IMR-90 (cell line): ENCODE results near the gene CAMTA2. TPM values are rescaled to one million over a fixed set of nuclear protein-coding genes. Genes with fewer than 3 reads are reported as not detected.

ENCODE experiments used
- ATAC-seq: fragments of 200-7000 bp; cut with Tn5 transposase; 2 replicates; pipeline ENCODE4 v1.9.1; 2020; ENCODE audit warnings: low read depth, mild to moderate bottlenecking, moderate library complexity
- BruUV-seq: library from RNA; stranded (reverse); fragments of 400-500 nt; replicated peaks from 2 replicates; lab custom pipeline; 2021; lab: Mats Ljungman, UMichigan
- CTCF ChIA-PET: fragments of 300-600 bp; formaldehyde crosslinking; extraction: SDS; loops from one replicate; lab custom pipeline; 2021; ENCODE audit warnings: antibody characterized with exemption; lab: Yijun Ruan, JAX
- POLR2A ChIA-PET: fragments of 300-600 bp; sonication (Branson Sonifier 250); formaldehyde crosslinking; loops from one replicate; lab custom pipeline; 2022; ENCODE audit warnings: antibody characterized with exemption; ENCODE audit not compliant: unreplicated experiment; lab: Charles Lee
- DNase-seq: peaks from one replicate; pipeline ENCODE4 v3.0.0; 2013
- H2AFZ ChIP-seq: replicated peaks from 2 replicates; pipeline ENCODE3; 2013; ENCODE audit warnings: low read length, mild to moderate bottlenecking; ENCODE audit not compliant: poor library complexity
- H2AK5ac ChIP-seq: 2 replicates; pipeline ENCODE4 v1.6.1; 2013; ENCODE audit warnings: low read depth, low read length, inconsistent platforms
- H2AK9ac ChIP-seq: replicated peaks from 2 replicates; pipeline ENCODE3; 2013; ENCODE audit warnings: mild to moderate bottlenecking, low read depth, low read length, moderate library complexity; ENCODE audit not compliant: poor library complexity
- H2BK120ac ChIP-seq: 2 replicates; pipeline ENCODE4 v1.6.1; 2013; ENCODE audit warnings: low read depth, low read length, inconsistent platforms
- H2BK15ac ChIP-seq: 3 replicates; pipeline ENCODE4 v1.6.1; 2013; ENCODE audit warnings: low read depth, low read length, inconsistent platforms
- H2BK20ac ChIP-seq: 2 replicates; pipeline ENCODE4 v1.6.1; 2013; ENCODE audit warnings: low read depth, mild to moderate bottlenecking, inconsistent platforms, low read length, moderate library complexity
- H2BK5ac ChIP-seq: 2 replicates; pipeline ENCODE4 v1.6.1; 2013; ENCODE audit warnings: mild to moderate bottlenecking, low read depth, low read length, inconsistent platforms; ENCODE audit not compliant: poor library complexity, severe bottlenecking
- H3K14ac ChIP-seq: replicated peaks from 2 replicates; pipeline ENCODE4 v1.6.1; 2013; ENCODE audit warnings: low read depth, low read length, inconsistent platforms
- H3K18ac ChIP-seq: 2 replicates; pipeline ENCODE4 v1.6.1; 2013; ENCODE audit warnings: low read depth, low read length, control low read depth
- H3K23ac ChIP-seq: 2 replicates; pipeline ENCODE4 v1.6.1; 2013; ENCODE audit warnings: low read depth, low read length, inconsistent platforms
- H3K27ac ChIP-seq: 2 replicates; pipeline ENCODE4 v1.5.1; 2013; ENCODE audit warnings: mild to moderate bottlenecking, control low read depth, low read length; ENCODE audit not compliant: insufficient read depth
- H3K27me3 ChIP-seq: 2 replicates; pipeline ENCODE4 v1.6.1; 2013; ENCODE audit warnings: low read length; ENCODE audit not compliant: control insufficient read depth, insufficient read depth
- H3K36me3 ChIP-seq: 2 replicates; pipeline ENCODE4 v1.6.1; 2013; ENCODE audit warnings: low read length, mixed read lengths; ENCODE audit not compliant: control insufficient read depth, insufficient read depth
- H3K4ac ChIP-seq: 2 replicates; pipeline ENCODE4 v1.6.1; 2013; ENCODE audit warnings: low read depth, low read length, inconsistent platforms
- H3K4me1 ChIP-seq: 2 replicates; pipeline ENCODE4 v1.6.1; 2013; ENCODE audit warnings: low read length, mixed read lengths; ENCODE audit not compliant: control insufficient read depth, insufficient read depth
- H3K4me2 ChIP-seq: 2 replicates; pipeline ENCODE4 v1.6.1; 2013; ENCODE audit warnings: low read depth, mild to moderate bottlenecking, control low read depth, low read length, moderate library complexity
- H3K4me3 ChIP-seq: 2 replicates; pipeline ENCODE4 v1.5.1; 2013; ENCODE audit warnings: low read depth, mild to moderate bottlenecking, control low read depth, low read length, moderate library complexity; ENCODE audit not compliant: insufficient read depth
- H3K56ac ChIP-seq: 2 replicates; pipeline ENCODE4 v1.6.1; 2013; ENCODE audit warnings: low read length, inconsistent platforms; ENCODE audit not compliant: insufficient read depth; ENCODE audit errors: extremely low read depth
- H3K79me1 ChIP-seq, 2 experiments: 2 replicates each; pipeline ENCODE4 v1.6.1; 2013; ENCODE audit warnings: low read length in 2 of 2, inconsistent platforms in 1 of 2, low read depth in 1 of 2
- H3K9ac ChIP-seq: 2 replicates; pipeline ENCODE4 v1.6.1; 2013; ENCODE audit warnings: low read depth, low read length, control low read depth
- H3K9me1 ChIP-seq: 2 replicates; pipeline ENCODE4 v1.6.1; 2013; ENCODE audit warnings: low read length, inconsistent platforms; ENCODE audit not compliant: insufficient read depth
- H3K9me3 ChIP-seq: 2 replicates; pipeline ENCODE4 v1.6.1; 2013; ENCODE audit warnings: low read length; ENCODE audit not compliant: control insufficient read depth, insufficient read depth
- H4K20me1 ChIP-seq: 2 replicates; pipeline ENCODE4 v1.6.1; 2013; ENCODE audit warnings: low read length, inconsistent platforms; ENCODE audit not compliant: insufficient read depth
- H4K5ac ChIP-seq: 2 replicates; pipeline ENCODE4 v1.6.1; 2013; ENCODE audit warnings: mild to moderate bottlenecking, low read depth, low read length, control low read depth
- H4K8ac ChIP-seq, 2 experiments: 2 replicates each; pipeline ENCODE4 v1.6.1; 2013; ENCODE audit warnings: low read depth in 2 of 2, low read length in 2 of 2, control low read depth in 1 of 2, inconsistent platforms in 1 of 2
- H4K91ac ChIP-seq: 2 replicates; pipeline ENCODE4 v1.6.1; 2013; ENCODE audit warnings: low read depth, low read length, inconsistent platforms; ENCODE audit not compliant: insufficient read depth
- BHLHE40 ChIP-seq: fragments of 150-350 bp; IDR thresholded peaks from 2 replicates; pipeline ENCODE4 v1.6.1; 2016; ENCODE audit warnings: mild to moderate bottlenecking, low read depth, low read length
- CEBPB ChIP-seq: IDR thresholded peaks from 2 replicates; pipeline ENCODE4 v1.6.1; 2012; ENCODE audit warnings: low read depth, low read length, improper control_type of control experiment
- CHD1 ChIP-seq: IDR thresholded peaks from 2 replicates; pipeline ENCODE4 v1.6.1; 2012; ENCODE audit warnings: low read depth, low read length, improper control_type of control experiment
- ELK1 ChIP-seq: fragments of 150-350 bp; IDR thresholded peaks from 2 replicates; pipeline ENCODE4 v1.6.1; 2016; ENCODE audit warnings: low read depth, mild to moderate bottlenecking, low read length, moderate library complexity, borderline replicate concordance
- FOS ChIP-seq: fragments of 150-350 bp; IDR thresholded peaks from 2 replicates; pipeline ENCODE4 v1.6.1; 2016; ENCODE audit warnings: low read depth, low read length
- MAFK ChIP-seq: IDR thresholded peaks from 2 replicates; pipeline ENCODE4 v1.6.1; 2012; ENCODE audit warnings: low read depth, low read length, improper control_type of control experiment
- MAZ ChIP-seq: IDR thresholded peaks from 2 replicates; pipeline ENCODE4 v1.6.1; 2012; ENCODE audit warnings: low read depth, mild to moderate bottlenecking, low read length, improper control_type of control experiment, moderate library complexity, borderline replicate concordance
- MXI1 ChIP-seq: IDR thresholded peaks from 2 replicates; pipeline ENCODE4 v1.6.1; 2012; ENCODE audit warnings: low read depth, mild to moderate bottlenecking, low read length, moderate library complexity, borderline replicate concordance
- NFE2L2 ChIP-seq: fragments of 150-350 bp; IDR thresholded peaks from 2 replicates; pipeline ENCODE4 v1.6.1; 2016; ENCODE audit warnings: low read depth, mild to moderate bottlenecking, low read length
- POLR2A ChIP-seq: IDR thresholded peaks from 2 replicates; pipeline ENCODE4 v1.6.1; 2012; ENCODE audit warnings: mild to moderate bottlenecking, low read depth, low read length
- RCOR1 ChIP-seq: IDR thresholded peaks from 2 replicates; pipeline ENCODE4 v1.6.1; 2012; ENCODE audit warnings: mild to moderate bottlenecking, low read length, improper control_type of control experiment; ENCODE audit not compliant: insufficient replicate concordance
- RFX5 ChIP-seq: IDR thresholded peaks from 2 replicates; pipeline ENCODE4 v1.8.0; 2012; ENCODE audit warnings: low read depth, mild to moderate bottlenecking, low read length, moderate library complexity
- SMC3 ChIP-seq: fragments of 150-350 bp; IDR thresholded peaks from 2 replicates; pipeline ENCODE4 v1.6.1; 2016; ENCODE audit warnings: low read depth, mild to moderate bottlenecking, antibody characterized with exemption, low read length, moderate library complexity
- USF2 ChIP-seq: fragments of 150-350 bp; IDR thresholded peaks from 2 replicates; pipeline ENCODE4 v1.6.1; 2017; ENCODE audit warnings: mild to moderate bottlenecking, antibody characterized with exemption, low read length, low read depth
- WGBS, 2 experiments: methylation state at CpG; one replicate each; pipeline versions ENCODE4 v1.1.5 to v1.1.7; 2013; ENCODE audit warnings: missing lambda C conversion rate in 2 of 2; ENCODE audit not compliant: insufficient read length in 1 of 2; ENCODE audit errors: extremely low coverage in 2 of 2; 5-methylcytosine and 5-hydroxymethylcytosine counted together
- dilution Hi-C: fragments of 300-500 bp; cut with HindIII; formaldehyde crosslinking; loops from one replicate; pipeline ENCODE4 v1.14.3; 2018; ENCODE audit warnings: low sequenced_read_pairs; ENCODE audit not compliant: unreplicated experiment
- in situ Hi-C: fragments of 300-500 bp; cut with MboI; formaldehyde crosslinking; loops from 3 replicates; pipeline ENCODE4 v1.14.3; 2019; ENCODE audit warnings: low sequenced_read_pairs, inconsistent platforms, mixed read lengths
- intact Hi-C: fragments of 100-400 bp; cut with micrococcal nuclease; formaldehyde crosslinking; loops from 2 replicates; pipeline ENCODE4 v1.10.0; 2022
- polyA plus RNA-seq, 3 experiments: library from polyadenylated mRNA; depleted of rRNA; stranded (reverse); fragments of >200 nt; gene quantifications; 2 replicates each; pipeline ENCODE4 v1.2.3, GENCODE V29; 2012; ENCODE audit warnings: low replicate concordance in 1 of 3
- total RNA-seq: library from RNA; depleted of rRNA; stranded (reverse); fragments of >200 nt; gene quantifications from 2 replicates; pipeline ENCODE4 v1.2.3, GENCODE V29; 2012

Gene CAMTA2
- total and polyA plus RNA-seq, 2 of the 4 experiments (the other 2 are of a cell fraction), result 1.4 to 54.7 TPM

- H4K91ac ChIP-seq, result peak within 1 kb of the TSS; percentile 99
- H3K27ac ChIP-seq, result peak within 1 kb of the TSS; percentile 87
- H3K56ac ChIP-seq, result peak within 1 kb of the TSS; percentile 99
- H2BK15ac ChIP-seq, result peak within 1 kb of the TSS; percentile 67; the same call in 2 of the 3 replicates
- peaks cover 20 to 69% of the 10 kb centered on the region in 2 experiments for H3K79me1 ChIP-seq
- H4K5ac ChIP-seq, result peak within 1 kb of the TSS; percentile 80
- H2BK5ac ChIP-seq, result peak within 1 kb of the TSS; percentile 94
- H2AK9ac ChIP-seq, result peak within 1 kb of the TSS; percentile 100
- peaks cover 19% of the 10 kb centered on the region for H3K36me3 ChIP-seq
- H3K23ac ChIP-seq, result peak within 1 kb of the TSS; percentile 89
- H3K27me3 ChIP-seq, result no peaks in the 10 kb centered on the region
- intact Hi-C loops (loop anchor here (1.0 to 5.0 kb wide), 2 partner anchors 20 to 61 kb away; partner anchors contain the start of gene PFN1), in situ Hi-C loops (no loop called here), dilution Hi-C loops (no loop called here)
- peaks cover 14% of the 10 kb centered on the region for H3K4me1 ChIP-seq
- peak within 1 kb of the TSS; percentile 91 for H2AFZ ChIP-seq
- H3K14ac ChIP-seq, result peak within 1 kb of the TSS; percentile 98
- peak within 1 kb of the TSS; percentile 100 for H3K4ac ChIP-seq
- H3K18ac ChIP-seq, result peak within 1 kb of the TSS; percentile 87
- 3% methylated on average over 13 of the region's 66 CpGs; no CpG with 5 or more reads in 1 of the 2 experiments for WGBS, 2 experiments
- ChIA-PET CTCF (interaction anchor here (0.9 to 1.7 kb wide), 4 partner anchors 19 to 65 kb away, joined by 3 to 11 read pairs (median 4); partner anchors contain the start of genes CAMTA2, CHRNE, RNF167 and SLC25A11), POLR2A (interaction anchor here (0.6 to 3.0 kb wide), 6 partner anchors 14 to 159 kb away, joined by 4 to 19 read pairs (median 7); partner anchors contain the start of genes ENO3, PFN1, RNF167 and SLC25A11)
- no peaks in the 10 kb centered on the region for H3K9me3 ChIP-seq
- peak within 1 kb of the TSS; percentile 58 for H3K4me3 ChIP-seq
- peak within 1 kb of the TSS; percentile 96 to 97 for H4K8ac ChIP-seq
- H3K4me2 ChIP-seq, result peak within 1 kb of the TSS; percentile 73
- peak within 1 kb of the TSS; percentile 99 for H3K9ac ChIP-seq
- peak within 1 kb of the TSS; percentile 85 for H2BK120ac ChIP-seq
- peaks cover 3% of the 10 kb centered on the region; the same call in 1 of the 2 replicates for H4K20me1 ChIP-seq
- no TSS peak for BruUV-seq
- ATAC-seq, result peak; percentile 70
- peak within 1 kb of the TSS; percentile 100 for H2AK5ac ChIP-seq
- peaks cover 17% of the 10 kb centered on the region for H3K9me1 ChIP-seq
- peak within 1 kb of the TSS; percentile 44 for H2BK20ac ChIP-seq
- DNase-seq, result peak; percentile 98
- TF ChIP-seq RFX5, result no peak
- TF ChIP-seq SMC3, result peak; percentile 31; the same call in 1 of the 2 replicates
- TF ChIP-seq NFE2L2, result no peak
- no peak for TF ChIP-seq MAFK
- no peak for TF ChIP-seq ELK1
- no peak for TF ChIP-seq FOS
- peak; percentile 57 for TF ChIP-seq POLR2A
- no peak for TF ChIP-seq RCOR1
- no peak for TF ChIP-seq CHD1
- TF ChIP-seq CEBPB, result no peak
- TF ChIP-seq MXI1, result no peak
- TF ChIP-seq USF2, result peak; percentile 46; the same call in 1 of the 2 replicates
- TF ChIP-seq MAZ, result peak; percentile 61; the same call in 1 of the 2 replicates
- TF ChIP-seq BHLHE40, result no peak
Observed at GRCh38 chr17:4967539-4968485, 19.7 kb downstream of the CAMTA2 start, which contains the start of gene SPAG7. Gene SPAG7 (minus strand): TSS chr17:4967817. CDS start chr17:4967804, 13 bp downstream.
